ENCODE results near the gene EXO5.

The EXO5 gene

DNA sequence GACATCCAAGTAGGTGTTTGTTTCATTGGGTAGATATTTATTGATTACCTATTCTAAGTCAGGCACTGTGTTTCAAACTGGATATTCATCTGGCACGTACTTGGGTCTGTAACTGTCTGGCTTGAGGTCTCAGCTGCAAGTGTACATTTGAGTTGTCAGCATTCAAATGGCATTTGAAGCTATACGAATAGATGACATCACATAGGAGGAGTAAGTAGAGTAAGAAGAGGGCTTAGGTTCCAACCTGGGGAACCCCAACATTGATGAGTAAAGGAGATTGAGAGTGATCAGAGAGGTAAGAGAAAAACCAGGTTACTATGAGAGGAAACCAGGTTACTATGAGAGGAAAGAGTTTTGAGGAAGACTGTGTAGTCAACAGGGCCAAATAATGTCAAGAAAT lies 53.6 kb downstream of the EXO5 start:
- no CpG with 5 or more reads among the region's 2 CpGs for WGBS (ENCODE audit: extremely low coverage, insufficient coverage, insufficient read length)
- no peaks in the 10 kb centered on the region for H3K27me3 ChIP-seq (ENCODE audit: insufficient read depth, low read length)

DNA sequence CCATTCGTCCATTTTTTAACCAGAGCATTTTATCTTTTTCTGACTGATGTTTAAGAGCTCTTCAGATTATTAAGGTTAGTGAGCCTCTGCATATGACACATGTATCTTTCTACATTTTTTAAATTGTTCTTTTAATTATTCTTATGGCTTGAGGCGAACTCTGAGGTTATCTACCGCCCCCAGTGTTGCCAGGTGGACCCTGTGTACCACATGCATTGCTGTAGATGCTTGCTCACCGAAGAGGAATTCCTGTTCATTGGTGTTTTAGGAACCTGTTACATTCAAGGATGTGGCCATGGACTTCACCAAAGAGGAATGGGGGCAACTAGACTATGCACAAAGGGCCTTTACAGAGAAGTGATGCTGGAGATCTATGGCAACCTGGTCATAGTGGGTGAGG lies 54.7 kb downstream of the EXO5 start:
- no peaks in the 10 kb centered on the region for H3K4me1 ChIP-seq (ENCODE audit: control insufficient read depth in 1 of 2, insufficient read depth in 2 of 2, low read length in 2 of 2)
- H3K79me1 ChIP-seq (ENCODE audit: low read length): no peaks in the 10 kb centered on the region
- H3K36me3 ChIP-seq (ENCODE audit: control insufficient read depth in 1 of 2, insufficient read depth in 2 of 2, low read length in 2 of 2): no peaks in the 10 kb centered on the region
- H3K27ac ChIP-seq (ENCODE audit: low read depth, low read length): no peak overlapping the region
- WGBS (ENCODE audit: extremely low coverage, insufficient coverage, insufficient read length): no CpG with 5 or more reads among the region's 4 CpGs
- no peak overlapping the region for H3K23ac ChIP-seq (ENCODE audit: low read length)
- no peak overlapping the region for H3K9ac ChIP-seq (ENCODE audit: low read length)
- peak; percentile 63 to 79 for DNase-seq
- H3K27me3 ChIP-seq (ENCODE audit: insufficient read depth, low read length): no peaks in the 10 kb centered on the region
- no peak overlapping the region for H2BK5ac ChIP-seq (ENCODE audit: low read depth, low read length, poor library complexity)
- H3K4me2 ChIP-seq (ENCODE audit: low read length): no peak overlapping the region
- no peak overlapping the region for H3K4ac ChIP-seq (ENCODE audit: low read depth, low read length)
- peaks cover 3% of the 10 kb centered on the region for H3K9me3 ChIP-seq (ENCODE audit: insufficient read depth, low read depth, low read length)
- H3K4me3 ChIP-seq (ENCODE audit: low read depth, low read length): no peak overlapping the region
- H4K91ac ChIP-seq (ENCODE audit: low read depth, low read length): no peak overlapping the region
- no peak overlapping the region for H3K18ac ChIP-seq (ENCODE audit: low read length)
- H4K12ac ChIP-seq (ENCODE audit: low read depth, low read length): no peak overlapping the region
- no peaks in the 10 kb centered on the region for H3K79me2 ChIP-seq (ENCODE audit: control insufficient read depth, insufficient read depth, low read length, poor library complexity)
- no peak overlapping the region for H2BK12ac ChIP-seq (ENCODE audit: low read length)
- H2AFZ ChIP-seq (ENCODE audit: insufficient read depth, low read length, poor library complexity): no peak overlapping the region
- no peak overlapping the region for H2AK5ac ChIP-seq (ENCODE audit: low read length)
- no peak overlapping the region for H3K14ac ChIP-seq (ENCODE audit: low read length)
- H4K8ac ChIP-seq (ENCODE audit: low read depth, low read length): no peak overlapping the region
- H2BK120ac ChIP-seq (ENCODE audit: insufficient read depth, low read length, poor library complexity): no peak overlapping the region

More for the DNA sequence above, 53.6 kb downstream of the EXO5 start:
- Histone ChIP-seq H2AFZ (ENCODE audit: insufficient read depth, low read length, poor library complexity) (no peak overlapping the region), H3K4ac (ENCODE audit: low read depth, low read length) (no peak overlapping the region), H3K36me3 (ENCODE audit: control insufficient read depth in 1 of 2, insufficient read depth in 2 of 2, low read length in 2 of 2) (no peaks in the 10 kb centered on the region), H4K91ac (ENCODE audit: low read depth, low read length) (no peak overlapping the region), H3K4me1 (ENCODE audit: control insufficient read depth in 1 of 2, insufficient read depth in 2 of 2, low read length in 2 of 2) (no peaks in the 10 kb centered on the region), H3K4me3 (ENCODE audit: low read depth, low read length) (no peak overlapping the region), H2BK120ac (ENCODE audit: insufficient read depth, low read length, poor library complexity) (no peak overlapping the region), H3K18ac (ENCODE audit: low read length) (no peak overlapping the region), H4K12ac (ENCODE audit: low read depth, low read length) (no peak overlapping the region), H3K4me2 (ENCODE audit: low read length) (no peak overlapping the region), H3K79me1 (ENCODE audit: low read length) (no peaks in the 10 kb centered on the region), H3K23ac (ENCODE audit: low read length) (no peak overlapping the region), H3K79me2 (ENCODE audit: control insufficient read depth, insufficient read depth, low read length, poor library complexity) (no peaks in the 10 kb centered on the region), H3K9me3 (ENCODE audit: insufficient read depth, low read depth, low read length) (peaks cover 4% of the 10 kb centered on the region), H2BK12ac (ENCODE audit: low read length) (no peak overlapping the region), H2BK5ac (ENCODE audit: low read depth, low read length, poor library complexity) (no peak overlapping the region), H4K8ac (ENCODE audit: low read depth, low read length) (no peak overlapping the region), H3K27ac (ENCODE audit: low read depth, low read length) (no peak overlapping the region), H2AK5ac (ENCODE audit: low read length) (no peak overlapping the region), H3K9ac (ENCODE audit: low read length) (no peak overlapping the region), H3K14ac (ENCODE audit: low read length) (no peak overlapping the region)
- no peak for DNase-seq

DNA sequence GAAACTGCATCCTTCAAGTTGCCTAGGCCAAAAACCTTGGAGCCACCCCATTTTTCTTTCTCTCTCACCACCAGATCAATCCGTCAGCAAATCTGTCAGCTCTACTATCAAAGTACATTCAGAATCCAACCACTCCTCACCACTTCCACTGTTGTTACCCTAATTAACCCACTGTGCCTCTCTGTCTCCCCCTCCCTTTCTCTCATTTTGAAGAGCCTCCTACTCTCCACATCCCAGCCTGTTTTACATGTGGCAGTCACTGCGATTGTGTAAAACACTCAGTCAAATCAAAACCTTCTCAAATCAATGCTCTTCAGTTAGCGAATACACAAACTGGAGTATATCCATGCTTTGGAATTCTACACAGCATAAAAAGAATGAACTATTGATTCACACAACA lies 55.9 kb downstream of the EXO5 start:
- no peak overlapping the region for H3K9ac ChIP-seq (ENCODE audit: low read length)
- no peaks in the 10 kb centered on the region for H3K27me3 ChIP-seq (ENCODE audit: insufficient read depth, low read length)
- H3K4me3 ChIP-seq (ENCODE audit: low read depth, low read length): no peak overlapping the region
- no peak overlapping the region for H4K8ac ChIP-seq (ENCODE audit: low read depth, low read length)
- no peaks in the 10 kb centered on the region for H3K79me1 ChIP-seq (ENCODE audit: low read length)
- H3K36me3 ChIP-seq (ENCODE audit: control insufficient read depth in 1 of 2, insufficient read depth in 2 of 2, low read length in 2 of 2): no peaks in the 10 kb centered on the region
- no peak overlapping the region for H2BK12ac ChIP-seq (ENCODE audit: low read length)
- no peak overlapping the region for H4K91ac ChIP-seq (ENCODE audit: low read depth, low read length)
- WGBS (ENCODE audit: extremely low coverage, insufficient coverage, insufficient read length): no CpG with 5 or more reads among the region's 3 CpGs
- H3K4ac ChIP-seq (ENCODE audit: low read depth, low read length): no peak overlapping the region
- DNase-seq: no peak
- H2AFZ ChIP-seq (ENCODE audit: insufficient read depth, low read length, poor library complexity): no peak overlapping the region
- no peaks in the 10 kb centered on the region for H3K9me3 ChIP-seq (ENCODE audit: insufficient read depth, low read depth, low read length)
- no peak overlapping the region for H3K23ac ChIP-seq (ENCODE audit: low read length)
- H4K12ac ChIP-seq (ENCODE audit: low read depth, low read length): no peak overlapping the region
- no peaks in the 10 kb centered on the region for H3K4me1 ChIP-seq (ENCODE audit: control insufficient read depth in 1 of 2, insufficient read depth in 2 of 2, low read length in 2 of 2)
- H3K4me2 ChIP-seq (ENCODE audit: low read length): no peak overlapping the region
- no peak overlapping the region for H3K18ac ChIP-seq (ENCODE audit: low read length)
- H3K14ac ChIP-seq (ENCODE audit: low read length): no peak overlapping the region
- no peak overlapping the region for H2AK5ac ChIP-seq (ENCODE audit: low read length)
- H3K27ac ChIP-seq (ENCODE audit: low read depth, low read length): no peak overlapping the region
- H2BK120ac ChIP-seq (ENCODE audit: insufficient read depth, low read length, poor library complexity): no peak overlapping the region
- H2BK5ac ChIP-seq (ENCODE audit: low read depth, low read length, poor library complexity): no peak overlapping the region
- H3K79me2 ChIP-seq (ENCODE audit: control insufficient read depth, insufficient read depth, low read length, poor library complexity): no peaks in the 10 kb centered on the region

DNA sequence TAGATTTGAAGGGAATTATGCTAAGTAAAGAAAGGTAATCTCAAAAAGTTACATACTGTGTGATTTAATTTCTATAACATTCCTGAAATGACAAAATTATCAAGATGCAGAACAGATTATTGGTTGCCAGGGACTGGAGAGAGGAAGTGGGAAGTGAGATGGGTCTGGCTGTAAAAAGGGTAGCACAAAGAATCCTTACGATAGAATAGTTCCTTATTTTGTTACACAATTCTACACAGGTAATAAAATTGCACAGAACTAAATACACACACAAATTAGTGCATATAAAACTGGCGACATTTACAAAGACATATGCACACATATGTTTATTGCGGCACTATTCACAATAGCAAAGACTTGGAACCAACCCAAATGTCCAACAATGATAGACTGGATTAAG lies 56.3 kb downstream of the EXO5 start:
- no peaks in the 10 kb centered on the region for H3K4me1 ChIP-seq (ENCODE audit: control insufficient read depth in 1 of 2, insufficient read depth in 2 of 2, low read length in 2 of 2)
- no peak overlapping the region for H2BK12ac ChIP-seq (ENCODE audit: low read length)
- H3K4ac ChIP-seq (ENCODE audit: low read depth, low read length): no peak overlapping the region
- no peak overlapping the region for H2AK5ac ChIP-seq (ENCODE audit: low read length)
- no peak for DNase-seq
- no peak overlapping the region for H3K23ac ChIP-seq (ENCODE audit: low read length)
- H3K27me3 ChIP-seq (ENCODE audit: insufficient read depth, low read length): no peaks in the 10 kb centered on the region
- no peak overlapping the region for H2AFZ ChIP-seq (ENCODE audit: insufficient read depth, low read length, poor library complexity)
- no peak overlapping the region for H3K14ac ChIP-seq (ENCODE audit: low read length)
- H4K91ac ChIP-seq (ENCODE audit: low read depth, low read length): no peak overlapping the region
- H3K9me3 ChIP-seq (ENCODE audit: insufficient read depth, low read depth, low read length): no peaks in the 10 kb centered on the region
- H3K36me3 ChIP-seq (ENCODE audit: control insufficient read depth in 1 of 2, insufficient read depth in 2 of 2, low read length in 2 of 2): no peaks in the 10 kb centered on the region
- no peak overlapping the region for H2BK120ac ChIP-seq (ENCODE audit: insufficient read depth, low read length, poor library complexity)
- WGBS (ENCODE audit: extremely low coverage, insufficient coverage, insufficient read length): no CpG with 5 or more reads among the region's 3 CpGs
- no peak overlapping the region for H3K18ac ChIP-seq (ENCODE audit: low read length)
- H4K12ac ChIP-seq (ENCODE audit: low read depth, low read length): no peak overlapping the region
- no peak overlapping the region for H3K27ac ChIP-seq (ENCODE audit: low read depth, low read length)
- no peak overlapping the region for H3K4me3 ChIP-seq (ENCODE audit: low read depth, low read length)
- H2BK5ac ChIP-seq (ENCODE audit: low read depth, low read length, poor library complexity): no peak overlapping the region
- no peak overlapping the region for H3K4me2 ChIP-seq (ENCODE audit: low read length)
- no peak overlapping the region for H4K8ac ChIP-seq (ENCODE audit: low read depth, low read length)
- H3K9ac ChIP-seq (ENCODE audit: low read length): no peak overlapping the region
- H3K79me2 ChIP-seq (ENCODE audit: control insufficient read depth, insufficient read depth, low read length, poor library complexity): no peaks in the 10 kb centered on the region
- H3K79me1 ChIP-seq (ENCODE audit: low read length): no peaks in the 10 kb centered on the region
